Rectal smooth muscle tissue (tissue), 1 donor: ENCODE data around the gene CSH2.
A peak's percentile ranks its signal among the peaks of the same experiment; 100 is the strongest.
"Not testable (repeated sequence)": the region's sequence is repeated elsewhere in the genome, so short reads cannot be mapped to it uniquely, and the experiment has no call there.

Experiments
- H3K27ac ChIP-seq: one replicate; pipeline ENCODE4 v1.7.0; 2013; ENCODE audit warnings: low read depth, low read length, inconsistent platforms
- H3K27me3 ChIP-seq: one replicate; pipeline ENCODE4 v1.7.0; 2013; ENCODE audit warnings: low read length; ENCODE audit not compliant: control insufficient read depth, insufficient read depth
- H3K36me3 ChIP-seq: one replicate; pipeline ENCODE4 v1.7.0; 2013; ENCODE audit warnings: low read length; ENCODE audit not compliant: control insufficient read depth, insufficient read depth
- H3K4me1 ChIP-seq: one replicate; pipeline ENCODE4 v1.7.0; 2013; ENCODE audit warnings: low read length; ENCODE audit not compliant: control insufficient read depth, insufficient read depth
- H3K4me3 ChIP-seq: one replicate; pipeline ENCODE4 v1.7.0; 2013; ENCODE audit warnings: low read length
- H3K9ac ChIP-seq: one replicate; pipeline ENCODE4 v1.7.0; 2013; ENCODE audit warnings: low read length

Gene CSH2

GRCh38 chr17:63869491-63870291 is 3.8 kb downstream of the CSH2 start:
- not testable (repeated sequence) for H3K4me3 ChIP-seq, H3K27me3 ChIP-seq, H3K27ac ChIP-seq, H3K9ac ChIP-seq, H3K36me3 ChIP-seq, H3K4me1 ChIP-seq

DNA sequence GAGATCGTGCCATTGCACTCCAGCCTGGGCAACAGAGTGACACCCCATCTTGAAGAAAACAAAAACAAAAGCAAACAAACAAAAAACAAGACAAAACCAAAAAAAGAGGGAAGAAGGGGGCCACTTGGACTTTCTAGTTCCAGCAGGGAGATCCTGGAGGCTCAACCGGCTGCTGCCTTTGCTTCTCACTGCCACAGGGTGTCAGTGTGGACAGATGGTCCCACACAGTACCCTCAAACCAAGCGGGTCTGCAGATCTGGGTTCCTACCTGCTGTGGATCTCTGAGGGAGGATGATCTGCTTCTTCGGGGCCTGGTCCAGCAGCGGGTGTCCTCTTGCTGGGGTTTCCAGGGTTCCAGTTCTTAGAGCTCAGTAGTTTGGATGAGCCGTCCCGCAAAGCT is 6.9 kb downstream of the CSH2 start:
- not testable (repeated sequence) for H3K27ac ChIP-seq, H3K9ac ChIP-seq, H3K36me3 ChIP-seq, H3K27me3 ChIP-seq, H3K4me1 ChIP-seq, H3K4me3 ChIP-seq

DNA sequence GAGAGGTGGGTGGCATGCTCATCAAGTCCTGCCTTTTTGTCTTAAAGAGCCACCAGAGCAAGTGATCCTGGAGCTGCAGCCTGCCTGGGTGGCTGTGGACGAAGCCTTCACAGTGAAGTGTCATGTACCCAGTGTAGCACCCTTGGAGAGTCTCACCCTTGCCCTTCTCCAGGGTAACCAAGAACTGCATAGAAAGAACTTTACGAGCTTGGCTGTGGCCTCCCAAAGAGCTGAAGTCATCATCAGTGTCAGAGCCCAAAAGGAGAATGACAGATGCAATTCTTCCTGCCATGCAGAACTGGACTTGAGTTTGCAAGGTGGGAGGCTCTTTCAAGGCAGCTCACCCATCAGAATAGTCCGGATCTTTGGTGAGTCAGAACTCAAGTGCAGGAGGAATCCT is 14.2 kb downstream of the CSH2 start:
- Histone ChIP-seq H3K9ac (no peak overlapping the region), H3K27ac (no peak overlapping the region), H3K4me3 (no peak overlapping the region), H3K4me1 (no peaks in the 10 kb centered on the region), H3K36me3 (no peaks in the 10 kb centered on the region), H3K27me3 (no peaks in the 10 kb centered on the region)

DNA sequence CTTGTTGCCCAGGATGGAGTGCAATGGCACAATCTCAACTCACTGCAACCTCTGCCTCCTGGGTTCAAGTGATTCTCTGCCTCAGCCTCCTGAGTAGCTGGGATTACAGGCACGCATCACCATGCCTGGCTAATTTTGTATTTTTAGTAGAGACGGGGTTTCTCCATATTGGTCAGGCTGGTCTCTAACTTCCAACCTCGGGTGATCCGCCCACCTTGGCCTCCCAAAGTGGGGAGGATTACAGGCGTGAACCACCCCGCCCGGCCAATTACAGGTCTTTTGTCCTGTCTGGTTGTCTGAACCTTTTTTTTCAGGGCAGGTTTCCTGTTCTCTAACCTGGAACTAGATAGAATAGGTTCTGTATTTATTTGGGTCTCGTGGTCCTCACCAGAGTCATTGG is 17.1 kb downstream of the CSH2 start:
- not testable (repeated sequence) for H3K27me3 ChIP-seq, H3K4me1 ChIP-seq, H3K4me3 ChIP-seq, H3K36me3 ChIP-seq, H3K9ac ChIP-seq, H3K27ac ChIP-seq

DNA sequence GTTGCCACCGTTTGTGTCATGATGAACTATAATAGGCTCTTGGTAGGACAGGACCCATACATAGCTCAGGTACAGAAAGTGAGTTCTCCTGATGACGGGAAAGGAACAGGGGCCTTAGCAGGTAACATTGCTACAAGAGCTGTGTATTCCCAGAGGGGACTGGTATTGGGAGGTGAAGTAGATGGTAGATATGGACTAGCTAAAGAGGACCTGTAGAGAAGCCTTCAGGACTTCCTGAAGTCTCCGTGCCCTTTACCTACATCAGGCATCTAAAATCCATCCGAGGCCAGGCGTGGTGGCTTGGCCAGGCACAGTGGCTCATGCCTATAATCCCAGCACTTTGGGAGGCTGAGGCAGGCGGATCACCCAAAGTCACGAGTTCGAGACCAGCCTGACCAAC is 18.3 kb downstream of the CSH2 start:
- Histone ChIP-seq H3K9ac (no peak overlapping the region), H3K4me1 (no peaks in the 10 kb centered on the region), H3K27me3 (no peaks in the 10 kb centered on the region), H3K36me3 (no peaks in the 10 kb centered on the region), H3K27ac (no peak overlapping the region), H3K4me3 (no peak overlapping the region)

GRCh38 chr17:63854709-63855108 is 18.8 kb downstream of the CSH2 start:
- H3K27ac ChIP-seq = no peak overlapping the region

GRCh38 chr17:63853260-63853659 is 20.2 kb downstream of the CSH2 start:
- no peak overlapping the region for H3K27ac ChIP-seq
- no peak overlapping the region for H3K9ac ChIP-seq
- no peak overlapping the region for H3K4me3 ChIP-seq
- no peaks in the 10 kb centered on the region for H3K4me1 ChIP-seq
- H3K36me3 ChIP-seq = no peaks in the 10 kb centered on the region
- no peaks in the 10 kb centered on the region for H3K27me3 ChIP-seq

More at GRCh38 chr17:63854709-63855108, 18.8 kb downstream of the CSH2 start:
- H3K27me3 ChIP-seq = no peaks in the 10 kb centered on the region
- no peak overlapping the region for H3K4me3 ChIP-seq
- no peaks in the 10 kb centered on the region for H3K4me1 ChIP-seq
- H3K36me3 ChIP-seq = no peaks in the 10 kb centered on the region
- no peak overlapping the region for H3K9ac ChIP-seq

GRCh38 chr17:63850401-63850800 is 23.1 kb downstream of the CSH2 start:
- Histone ChIP-seq H3K27ac (no peak overlapping the region), H3K36me3 (no peaks in the 10 kb centered on the region), H3K27me3 (no peaks in the 10 kb centered on the region), H3K9ac (no peak overlapping the region), H3K4me3 (no peak overlapping the region), H3K4me1 (no peaks in the 10 kb centered on the region)

- Histone ChIP-seq H3K4me1 (no peaks in the 10 kb centered on the region), H3K27ac (peak overlapping the region; percentile 50), H3K4me3 (peak overlapping the region; percentile 64), H3K27me3 (no peaks in the 10 kb centered on the region), H3K9ac (no peak overlapping the region), H3K36me3 (no peaks in the 10 kb centered on the region)
Measured at GRCh38 chr17:63848834-63849689, 24.4 kb downstream of the CSH2 start.

GRCh38 chr17:63847525-63848249 is 25.8 kb downstream of the CSH2 start:
- no peak overlapping the region for H3K4me3 ChIP-seq
- H3K27me3 ChIP-seq = no peaks in the 10 kb centered on the region
- no peak overlapping the region for H3K9ac ChIP-seq
- no peaks in the 10 kb centered on the region for H3K4me1 ChIP-seq
- H3K36me3 ChIP-seq = no peaks in the 10 kb centered on the region
- H3K27ac ChIP-seq = peak overlapping the region; percentile 44

DNA sequence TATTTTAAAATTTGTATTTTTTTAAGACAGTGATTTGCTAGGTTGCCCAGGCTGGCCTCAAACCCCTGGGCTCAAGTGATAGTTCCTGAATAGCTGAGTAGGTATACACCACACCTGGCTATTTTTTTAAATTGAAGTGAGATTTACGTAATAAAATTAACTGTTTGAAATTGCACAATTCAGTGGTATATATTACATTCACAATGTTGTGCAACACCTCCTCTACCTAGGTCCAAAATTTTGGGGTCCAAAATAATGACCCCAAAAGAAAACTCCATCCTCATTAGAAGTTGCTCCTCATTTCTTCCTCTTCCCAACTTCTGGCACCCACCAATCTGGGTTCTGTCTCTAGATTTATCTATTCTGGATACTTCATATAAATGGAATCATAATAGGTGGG is 28.0 kb downstream of the CSH2 start:
- Histone ChIP-seq H3K27me3 (no peaks in the 10 kb centered on the region), H3K9ac (no peak overlapping the region)

DNA sequence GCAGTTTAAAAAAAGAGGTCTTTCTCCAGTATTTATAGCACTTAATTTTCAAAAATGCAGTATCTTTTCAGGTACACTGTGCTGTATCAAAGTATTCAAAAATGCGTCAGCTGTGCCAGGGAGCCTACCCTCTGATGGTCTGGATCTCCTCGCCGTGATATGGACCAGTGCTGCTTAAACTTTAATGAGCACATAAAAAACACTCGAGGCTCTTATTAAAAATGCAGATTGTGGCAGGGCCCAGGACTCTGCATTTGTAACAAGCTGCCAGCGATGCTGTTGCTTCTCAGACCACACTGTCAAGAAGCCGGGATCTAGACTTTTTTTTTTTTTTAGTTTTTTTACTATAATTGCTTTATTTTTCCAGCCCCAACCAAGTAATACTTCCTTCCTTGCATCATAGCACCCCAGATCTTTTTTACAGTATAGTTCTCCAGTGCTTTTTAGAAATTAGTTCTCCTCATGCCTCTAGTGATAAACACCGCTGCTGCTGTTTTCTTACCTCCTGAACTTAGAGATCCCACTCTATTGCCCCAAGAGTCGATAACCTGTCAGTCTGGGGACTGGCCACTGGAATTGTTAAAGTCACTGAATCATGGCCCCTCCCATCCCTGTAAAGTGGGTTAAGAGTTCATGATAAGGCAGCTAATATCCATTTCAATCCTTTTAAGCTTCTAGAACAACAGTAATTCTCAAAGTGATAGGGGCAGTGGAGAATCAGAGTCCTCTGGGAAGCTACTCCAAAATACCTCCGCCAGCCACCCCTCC is 29.4 kb downstream of the CSH2 start:
- H3K27me3 ChIP-seq = no peaks in the 10 kb centered on the region
- no peak overlapping the region for H3K9ac ChIP-seq
- H3K27ac ChIP-seq = peak overlapping the region; percentile 92

More for the DNA sequence above, 28.0 kb downstream of the CSH2 start:
- H3K27ac ChIP-seq = no peak overlapping the region
- peaks cover 10% of the 10 kb centered on the region for H3K4me1 ChIP-seq
- H3K36me3 ChIP-seq = no peaks in the 10 kb centered on the region
- H3K4me3 ChIP-seq = no peak overlapping the region

More for the DNA sequence above, 29.4 kb downstream of the CSH2 start:
- Histone ChIP-seq H3K4me1 (peaks cover 20% of the 10 kb centered on the region), H3K4me3 (no peak overlapping the region), H3K36me3 (no peaks in the 10 kb centered on the region)
